Testis (tissue), 3 donors: ENCODE results near the gene HIGD1A. TPM values are rescaled to one million over a fixed set of nuclear protein-coding genes. Genes with fewer than 3 reads are reported as not detected.

Source experiments
- DNase-seq: peaks from one replicate; pipeline ENCODE4 v3.0.0-alpha.2; 2019
- H3K27ac ChIP-seq, 2 donors: fragments of 200-600 bp; sonication (generic); one replicate each; pipeline ENCODE4 v1.5.1; 2019
- H3K27me3 ChIP-seq: fragments of 200-600 bp; sonication (generic); one replicate; pipeline ENCODE4 v1.5.1; 2019
- H3K36me3 ChIP-seq: fragments of 200-600 bp; sonication (generic); one replicate; pipeline ENCODE4 v1.5.1; 2017; ENCODE audit warnings: low read depth; ENCODE audit errors: missing control alignments
- H3K4me1 ChIP-seq: fragments of 200-600 bp; sonication (generic); one replicate; pipeline ENCODE4 v1.5.1; 2019
- H3K4me3 ChIP-seq, 2 donors: fragments of 200-600 bp; sonication (generic); one replicate each; pipeline ENCODE4 v1.5.1; 2017 to 2019
- H3K9me3 ChIP-seq: fragments of 200-600 bp; sonication (generic); one replicate; pipeline ENCODE4 v1.5.1; 2017
- POLR2A ChIP-seq: fragments of 450-650 bp; IDR thresholded peaks from one replicate; pipeline ENCODE4 v1.6.1; 2017; ENCODE audit warnings: antibody characterized with exemption, mild to moderate bottlenecking, moderate library complexity
- WGBS, 2 donors: methylation state at CpG; one replicate each; pipeline ENCODE4 v1.1.5; 2018; 5-methylcytosine and 5-hydroxymethylcytosine counted together
- intact Hi-C: fragments of 100-400 bp; cut with DNase I; formaldehyde crosslinking; loops from one replicate; pipeline ENCODE4 v1.15.1; 2023; ENCODE audit warnings: low total_unique reads
- polyA plus RNA-seq: library from polyadenylated mRNA; stranded (reverse); fragments of 350-450 nt; fragmentation: Illumina TruSeq; extraction: RNeasy Lipid Tissue Mini Kit (QIAGEN cat#74804); gene quantifications from one replicate; pipeline ENCODE4 v1.2.3, GENCODE V29; 2014; ENCODE audit warnings: low read depth, low replicate concordance; ENCODE audit not compliant: insufficient read depth
- total RNA-seq, 2 donors: library from RNA; depleted of rRNA; stranded (reverse); fragments of >200 nt; gene quantifications; one replicate each; pipeline ENCODE4 v1.2.3, GENCODE V29; 2016
- TF ChIP-seq, protein P1 (sequence below), 3 experiments: fragments of 450-650 bp in 2 of 3; fragments of 200-600 bp in 1 of 3; sonication (generic) in 1 of 3; IDR thresholded peaks; one replicate each; pipeline ENCODE4 v1.5.1; 2016 to 2019; ENCODE audit warnings: antibody characterized with exemption in 3 of 3, mild to moderate bottlenecking in 2 of 3, moderate library complexity in 1 of 3

Gene HIGD1A
- total and polyA plus RNA-seq, 3 donors from 2014 or later: 95.6 to 133 (median 110) TPM

DNA sequence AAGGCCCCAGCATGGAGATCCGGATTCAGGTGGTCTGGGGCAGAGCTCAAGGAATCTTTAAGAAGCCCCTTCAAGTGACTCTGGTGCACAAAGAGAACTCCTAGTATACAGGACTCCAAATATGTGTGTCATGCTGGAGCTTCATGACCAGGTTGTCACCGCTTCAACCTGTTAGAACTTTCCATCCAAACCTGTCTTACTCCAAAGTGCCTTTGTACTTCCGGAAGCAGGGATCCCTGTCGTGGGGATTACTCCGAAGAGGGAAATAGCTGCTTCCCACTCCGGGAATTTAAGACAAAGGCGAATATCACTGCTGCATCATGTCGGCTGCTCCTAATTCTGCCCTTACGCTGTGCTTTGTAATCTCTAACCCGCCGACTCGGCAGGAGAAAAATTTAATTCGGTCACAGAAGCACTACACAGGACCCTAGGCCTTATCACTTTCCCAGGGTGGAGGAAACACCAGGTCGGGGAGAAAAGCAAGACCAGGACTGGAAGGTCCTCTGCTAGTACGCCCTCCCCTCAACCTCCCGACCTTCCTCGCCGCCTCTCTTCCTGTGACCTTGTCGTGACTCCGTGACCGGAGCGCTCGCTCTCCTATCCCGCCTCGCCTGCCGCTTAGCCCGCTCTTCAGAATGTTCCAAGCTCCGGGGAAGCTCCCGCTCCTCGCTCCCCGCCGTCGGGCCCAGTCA, 730 bp downstream of the HIGD1A start:
- Histone ChIP-seq H3K36me3 (no peaks in the 10 kb centered on the region), H3K9me3 (no peaks in the 10 kb centered on the region), H3K27ac (peak overlapping the region; percentile 93 to 95), H3K4me1 (peaks cover 15% of the 10 kb centered on the region), H3K4me3 (peak overlapping the region; percentile 86 to 90), H3K27me3 (no peaks in the 10 kb centered on the region)
- intact Hi-C loops: no loop called here
- WGBS, 2 donors: 1% methylated on average over 25 to 33 of the region's 33 CpGs
- DNase-seq: peak; percentile 57
- TF ChIP-seq, protein P1, sequence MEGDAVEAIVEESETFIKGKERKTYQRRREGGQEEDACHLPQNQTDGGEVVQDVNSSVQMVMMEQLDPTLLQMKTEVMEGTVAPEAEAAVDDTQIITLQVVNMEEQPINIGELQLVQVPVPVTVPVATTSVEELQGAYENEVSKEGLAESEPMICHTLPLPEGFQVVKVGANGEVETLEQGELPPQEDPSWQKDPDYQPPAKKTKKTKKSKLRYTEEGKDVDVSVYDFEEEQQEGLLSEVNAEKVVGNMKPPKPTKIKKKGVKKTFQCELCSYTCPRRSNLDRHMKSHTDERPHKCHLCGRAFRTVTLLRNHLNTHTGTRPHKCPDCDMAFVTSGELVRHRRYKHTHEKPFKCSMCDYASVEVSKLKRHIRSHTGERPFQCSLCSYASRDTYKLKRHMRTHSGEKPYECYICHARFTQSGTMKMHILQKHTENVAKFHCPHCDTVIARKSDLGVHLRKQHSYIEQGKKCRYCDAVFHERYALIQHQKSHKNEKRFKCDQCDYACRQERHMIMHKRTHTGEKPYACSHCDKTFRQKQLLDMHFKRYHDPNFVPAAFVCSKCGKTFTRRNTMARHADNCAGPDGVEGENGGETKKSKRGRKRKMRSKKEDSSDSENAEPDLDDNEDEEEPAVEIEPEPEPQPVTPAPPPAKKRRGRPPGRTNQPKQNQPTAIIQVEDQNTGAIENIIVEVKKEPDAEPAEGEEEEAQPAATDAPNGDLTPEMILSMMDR (IDR thresholded peaks at IDR 0.05): no peak
- TF ChIP-seq POLR2A: no peak

DNA sequence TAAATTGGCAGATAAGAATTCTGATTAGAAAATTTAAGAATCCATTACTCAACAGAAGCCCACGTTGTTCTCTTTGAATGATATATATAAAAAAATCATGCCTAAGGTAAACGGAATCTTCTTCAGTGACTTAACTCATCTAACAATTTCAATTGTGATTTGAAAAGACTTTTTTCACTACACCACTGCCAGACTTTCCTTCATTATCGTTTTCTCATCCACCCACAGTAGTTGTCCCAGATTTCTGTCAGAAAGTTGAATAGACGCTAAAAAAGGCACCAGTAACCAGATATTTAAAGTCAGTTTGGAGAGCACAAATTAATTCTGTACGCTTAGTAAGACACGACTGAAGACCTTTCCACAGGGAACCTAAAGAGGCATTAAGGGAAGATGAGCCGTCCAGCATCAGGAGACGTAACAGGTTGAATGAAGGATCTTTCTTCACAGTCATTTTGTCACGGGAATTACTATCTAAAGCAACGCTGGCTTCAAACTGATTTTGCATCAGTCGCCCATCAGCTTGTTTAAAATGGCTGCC, 1.3 kb downstream of the HIGD1A start:
- intact Hi-C loops: no loop called here
- no peaks in the 10 kb centered on the region for H3K27me3 ChIP-seq
- DNase-seq: no peak
- H3K4me3 ChIP-seq: peak overlapping the region; percentile 86 to 90
- peaks cover 15% of the 10 kb centered on the region for H3K4me1 ChIP-seq
- TF ChIP-seq POLR2A: no peak
- TF ChIP-seq, protein P1 (IDR thresholded peaks at IDR 0.05): no peak
- H3K27ac ChIP-seq: peak overlapping the region; percentile 93 to 95
- 40 to 41% methylated on average over 11 of the region's 11 CpGs for WGBS, 2 donors
- no peaks in the 10 kb centered on the region for H3K36me3 ChIP-seq
- no peaks in the 10 kb centered on the region for H3K9me3 ChIP-seq

DNA sequence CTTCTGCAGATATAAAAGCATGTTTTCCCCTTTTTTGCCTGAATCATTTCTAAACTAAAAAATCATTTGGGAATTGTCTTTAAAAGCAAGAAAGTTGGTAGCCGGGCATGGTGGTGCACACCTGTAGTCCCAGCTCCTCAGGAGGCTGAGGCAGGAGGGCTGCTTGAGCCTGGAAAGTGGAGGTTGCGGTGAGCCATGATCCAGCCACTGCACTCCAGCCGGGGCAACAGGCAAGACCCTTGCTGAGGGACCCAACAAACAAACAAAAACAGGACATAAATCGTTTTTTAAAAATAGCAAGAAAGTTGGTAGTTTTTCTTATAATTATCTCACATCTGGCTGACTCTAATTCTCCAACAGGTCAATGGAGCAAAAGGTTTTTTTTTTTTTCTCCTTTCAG, 2.5 kb downstream of the HIGD1A start:
- no peaks in the 10 kb centered on the region for H3K27me3 ChIP-seq
- 82 to 88% methylated on average over 4 of the region's 4 CpGs for WGBS, 2 donors
- TF ChIP-seq, protein P1 (IDR thresholded peaks at IDR 0.05): no peak
- no peak for TF ChIP-seq POLR2A
- no peaks in the 10 kb centered on the region for H3K36me3 ChIP-seq
- no peak overlapping the region for H3K27ac ChIP-seq
- H3K4me1 ChIP-seq: peaks cover 15% of the 10 kb centered on the region
- intact Hi-C loops: no loop called here
- H3K4me3 ChIP-seq: no peak overlapping the region
- DNase-seq: no peak
- H3K9me3 ChIP-seq: no peaks in the 10 kb centered on the region

DNA sequence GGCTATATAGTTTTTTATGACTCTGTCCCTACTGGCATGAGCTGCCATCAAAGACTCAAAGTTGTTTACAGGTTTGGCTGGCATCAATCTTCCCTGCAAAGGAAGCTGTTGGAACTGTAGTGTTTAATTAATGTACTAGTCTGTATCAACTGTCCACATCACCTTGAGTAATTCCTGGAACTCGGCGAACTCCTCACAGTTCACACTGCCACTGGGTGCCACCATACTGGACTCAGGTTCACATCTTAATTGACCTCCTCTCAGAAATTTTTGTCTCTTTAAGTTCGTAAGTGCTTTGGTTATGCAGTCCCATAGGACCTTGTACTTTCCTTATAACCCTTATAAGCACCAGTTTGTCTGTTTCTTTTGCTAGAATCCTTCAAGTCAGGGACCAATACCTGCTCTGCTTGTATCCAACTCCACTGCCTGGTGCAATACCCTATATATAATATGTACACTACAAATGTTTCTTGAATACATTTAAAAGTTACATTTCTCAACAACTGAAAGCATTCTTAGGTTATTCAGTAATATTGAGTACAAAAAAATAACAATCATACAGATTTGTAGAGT, 3.2 kb downstream of the HIGD1A start:
- TF ChIP-seq POLR2A: no peak
- TF ChIP-seq, protein P1 (IDR thresholded peaks at IDR 0.05): no peak
- 83 to 84% methylated on average over 3 of the region's 3 CpGs for WGBS, 2 donors
- no peaks in the 10 kb centered on the region for H3K36me3 ChIP-seq
- no peaks in the 10 kb centered on the region for H3K27me3 ChIP-seq
- no peak for DNase-seq
- H3K4me3 ChIP-seq: no peak overlapping the region
- H3K27ac ChIP-seq: no peak overlapping the region
- no peaks in the 10 kb centered on the region for H3K9me3 ChIP-seq
- intact Hi-C loops: no loop called here
- H3K4me1 ChIP-seq: peaks cover 15% of the 10 kb centered on the region
